ENCODE results near the gene SPHKAP. TPM values are rescaled to one million over a fixed set of nuclear protein-coding genes. Genes with fewer than 3 reads are reported as not detected.
"Not testable (repeated sequence)": the region's sequence is repeated elsewhere in the genome, so short reads cannot be mapped to it uniquely, and the experiment has no call there.

SPHKAP gene, protein sequence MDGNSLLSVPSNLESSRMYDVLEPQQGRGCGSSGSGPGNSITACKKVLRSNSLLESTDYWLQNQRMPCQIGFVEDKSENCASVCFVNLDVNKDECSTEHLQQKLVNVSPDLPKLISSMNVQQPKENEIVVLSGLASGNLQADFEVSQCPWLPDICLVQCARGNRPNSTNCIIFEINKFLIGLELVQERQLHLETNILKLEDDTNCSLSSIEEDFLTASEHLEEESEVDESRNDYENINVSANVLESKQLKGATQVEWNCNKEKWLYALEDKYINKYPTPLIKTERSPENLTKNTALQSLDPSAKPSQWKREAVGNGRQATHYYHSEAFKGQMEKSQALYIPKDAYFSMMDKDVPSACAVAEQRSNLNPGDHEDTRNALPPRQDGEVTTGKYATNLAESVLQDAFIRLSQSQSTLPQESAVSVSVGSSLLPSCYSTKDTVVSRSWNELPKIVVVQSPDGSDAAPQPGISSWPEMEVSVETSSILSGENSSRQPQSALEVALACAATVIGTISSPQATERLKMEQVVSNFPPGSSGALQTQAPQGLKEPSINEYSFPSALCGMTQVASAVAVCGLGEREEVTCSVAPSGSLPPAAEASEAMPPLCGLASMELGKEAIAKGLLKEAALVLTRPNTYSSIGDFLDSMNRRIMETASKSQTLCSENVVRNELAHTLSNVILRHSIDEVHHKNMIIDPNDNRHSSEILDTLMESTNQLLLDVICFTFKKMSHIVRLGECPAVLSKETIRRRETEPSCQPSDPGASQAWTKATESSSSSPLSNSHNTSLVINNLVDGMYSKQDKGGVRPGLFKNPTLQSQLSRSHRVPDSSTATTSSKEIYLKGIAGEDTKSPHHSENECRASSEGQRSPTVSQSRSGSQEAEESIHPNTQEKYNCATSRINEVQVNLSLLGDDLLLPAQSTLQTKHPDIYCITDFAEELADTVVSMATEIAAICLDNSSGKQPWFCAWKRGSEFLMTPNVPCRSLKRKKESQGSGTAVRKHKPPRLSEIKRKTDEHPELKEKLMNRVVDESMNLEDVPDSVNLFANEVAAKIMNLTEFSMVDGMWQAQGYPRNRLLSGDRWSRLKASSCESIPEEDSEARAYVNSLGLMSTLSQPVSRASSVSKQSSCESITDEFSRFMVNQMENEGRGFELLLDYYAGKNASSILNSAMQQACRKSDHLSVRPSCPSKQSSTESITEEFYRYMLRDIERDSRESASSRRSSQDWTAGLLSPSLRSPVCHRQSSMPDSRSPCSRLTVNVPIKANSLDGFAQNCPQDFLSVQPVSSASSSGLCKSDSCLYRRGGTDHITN (N-terminal part only)
- not detected for polyA plus RNA-seq (2013)

- Histone ChIP-seq H3K4me1 (ENCODE audit: control extremely low read depth in 1 of 4, control insufficient read depth in 4 of 4, insufficient read depth in 4 of 4, low read length in 3 of 4) (no peaks in the 10 kb centered on the region), H3K27ac (ENCODE audit: insufficient read depth in 1 of 2, low read depth in 1 of 2, low read length in 2 of 2, poor library complexity in 1 of 2, severe bottlenecking in 2 of 2) (no peak within 1 kb of the TSS), H3K9me3 (ENCODE audit: control extremely low read depth in 1 of 5, control insufficient read depth in 4 of 5, insufficient read depth in 2 of 5, low read depth in 1 of 5, low read length in 4 of 5) (peaks cover 0 to 16% (median 2%) of the 10 kb centered on the region in 5 experiments), H3K4me3 (ENCODE audit: control insufficient read depth in 1 of 7, extremely low read depth in 1 of 7, insufficient read depth in 4 of 7, low read depth in 2 of 7, low read length in 6 of 7) (no peak within 1 kb of the TSS), H3K36me3 (ENCODE audit: control insufficient read depth in 4 of 4, insufficient read depth in 4 of 4, low read length in 3 of 4) (no peaks in the 10 kb centered on the region), H3K27me3 (replicated peaks in 2 of 5; ENCODE audit: control insufficient read depth in 4 of 5, insufficient read depth in 5 of 5, low read length in 4 of 5) (peaks cover 3 to 34% (median 13%) of the 10 kb centered on the region in 5 experiments)
- no peak for DNase-seq
- ChIA-PET CTCF (no interaction called here), POLR2A (no interaction called here)
- WGBS (ENCODE audit: insufficient coverage) = 3% methylated on average over 46 of the region's 56 CpGs
Measured at GRCh38 chr2:228181098-228182019, at the start of gene SPHKAP. Gene SPHKAP (minus strand): TSS chr2:228181687. CDS start chr2:228181598, 89 bp downstream.

DNA sequence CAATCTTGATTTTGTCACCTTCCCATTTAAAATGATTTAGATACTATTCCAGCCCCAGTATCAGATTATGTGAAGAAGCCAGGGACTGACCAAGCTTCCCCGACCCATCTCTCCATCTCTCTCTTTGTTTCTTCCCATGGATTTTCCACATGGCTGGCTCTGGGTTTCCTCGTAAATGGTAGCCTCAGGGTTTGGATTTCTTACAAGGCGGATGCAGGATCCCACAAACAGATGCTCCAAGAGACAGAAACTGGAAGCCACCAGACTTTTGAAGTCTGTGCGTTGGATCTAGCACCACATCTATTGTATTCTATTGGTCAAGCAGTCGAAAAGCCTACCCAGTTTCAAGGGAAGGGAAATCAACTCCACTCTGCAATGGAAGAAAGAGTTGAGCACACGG, 46.0 kb upstream of the SPHKAP start:
- POLR2A ChIA-PET = no interaction called here
- no peak overlapping the region for H3K27ac ChIP-seq (ENCODE audit: insufficient read depth in 1 of 2, low read depth in 1 of 2, low read length in 2 of 2, poor library complexity in 1 of 2, severe bottlenecking in 2 of 2)
- no peaks in the 10 kb centered on the region for H3K36me3 ChIP-seq (ENCODE audit: control insufficient read depth in 4 of 4, insufficient read depth in 4 of 4, low read length in 3 of 4)
- no peaks in the 10 kb centered on the region for H3K9me3 ChIP-seq (ENCODE audit: control extremely low read depth in 1 of 5, control insufficient read depth in 4 of 5, insufficient read depth in 2 of 5, low read depth in 1 of 5, low read length in 4 of 5)
- no peak overlapping the region for H3K4me3 ChIP-seq (ENCODE audit: control insufficient read depth in 1 of 7, extremely low read depth in 1 of 7, insufficient read depth in 4 of 7, low read depth in 2 of 7, low read length in 6 of 7)
- CTCF ChIA-PET = no interaction called here
- no peaks in the 10 kb centered on the region for H3K4me1 ChIP-seq (ENCODE audit: control extremely low read depth in 1 of 4, control insufficient read depth in 4 of 4, insufficient read depth in 4 of 4, low read length in 3 of 4)
- WGBS (ENCODE audit: insufficient coverage) = 100% methylated on average over 4 of the region's 6 CpGs
- no peaks in the 10 kb centered on the region for H3K27me3 ChIP-seq (replicated peaks in 2 of 5; ENCODE audit: control insufficient read depth in 4 of 5, insufficient read depth in 5 of 5, low read length in 4 of 5)
- DNase-seq = no peak

GRCh38 chr2:228224410-228224809, 42.9 kb upstream of the SPHKAP start:
- Histone ChIP-seq H3K27me3 (replicated peaks in 2 of 5; ENCODE audit: control insufficient read depth in 4 of 5, insufficient read depth in 5 of 5, low read length in 4 of 5) (no peaks in the 10 kb centered on the region), H3K27ac (ENCODE audit: insufficient read depth in 1 of 2, low read depth in 1 of 2, low read length in 2 of 2, poor library complexity in 1 of 2, severe bottlenecking in 2 of 2) (no peak overlapping the region), H3K9me3 (ENCODE audit: control extremely low read depth in 1 of 5, control insufficient read depth in 4 of 5, insufficient read depth in 2 of 5, low read depth in 1 of 5, low read length in 4 of 5) (no peaks in the 10 kb centered on the region), H3K4me1 (ENCODE audit: control extremely low read depth in 1 of 4, control insufficient read depth in 4 of 4, insufficient read depth in 4 of 4, low read length in 3 of 4) (no peaks in the 10 kb centered on the region), H3K36me3 (ENCODE audit: control insufficient read depth in 4 of 4, insufficient read depth in 4 of 4, low read length in 3 of 4) (no peaks in the 10 kb centered on the region), H3K4me3 (ENCODE audit: control insufficient read depth in 1 of 7, extremely low read depth in 1 of 7, insufficient read depth in 4 of 7, low read depth in 2 of 7, low read length in 6 of 7) (no peak overlapping the region)
- ChIA-PET POLR2A (no interaction called here), CTCF (no interaction called here)
- no peak for DNase-seq

DNA sequence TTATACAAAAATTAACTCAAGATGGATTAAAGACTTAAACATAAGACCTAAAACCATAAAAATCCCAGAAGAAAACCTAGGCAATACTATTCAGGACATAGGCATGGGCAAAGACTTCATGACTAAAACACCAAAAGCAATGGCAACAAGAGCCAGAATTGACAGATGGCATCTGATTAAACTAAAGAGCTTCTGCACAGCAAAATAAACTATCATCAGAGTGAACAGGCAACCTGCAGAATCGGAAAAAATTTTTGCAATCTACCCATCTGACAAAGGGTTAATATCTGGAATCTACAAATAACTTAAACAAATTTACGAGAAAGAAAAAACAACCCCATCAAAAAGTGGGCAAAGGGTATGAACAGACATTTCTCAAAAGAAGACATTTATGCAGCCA, 37.1 kb upstream of the SPHKAP start:
- H3K36me3 ChIP-seq (ENCODE audit: control insufficient read depth in 4 of 4, insufficient read depth in 4 of 4, low read length in 3 of 4); CTCF ChIA-PET; POLR2A ChIA-PET; H3K4me1 ChIP-seq (ENCODE audit: control extremely low read depth in 1 of 4, control insufficient read depth in 4 of 4, insufficient read depth in 4 of 4, low read length in 3 of 4); H3K9me3 ChIP-seq (ENCODE audit: control extremely low read depth in 1 of 5, control insufficient read depth in 4 of 5, insufficient read depth in 2 of 5, low read depth in 1 of 5, low read length in 4 of 5); DNase-seq; H3K27me3 ChIP-seq (replicated peaks in 2 of 5; ENCODE audit: control insufficient read depth in 4 of 5, insufficient read depth in 5 of 5, low read length in 4 of 5); H3K4me3 ChIP-seq (ENCODE audit: control insufficient read depth in 1 of 7, extremely low read depth in 1 of 7, insufficient read depth in 4 of 7, low read depth in 2 of 7, low read length in 6 of 7); H3K27ac ChIP-seq (ENCODE audit: insufficient read depth in 1 of 2, low read depth in 1 of 2, low read length in 2 of 2, poor library complexity in 1 of 2, severe bottlenecking in 2 of 2): not testable (repeated sequence)
- WGBS (ENCODE audit: insufficient coverage) = no CpG with 5 or more reads among the region's 2 CpGs

DNA sequence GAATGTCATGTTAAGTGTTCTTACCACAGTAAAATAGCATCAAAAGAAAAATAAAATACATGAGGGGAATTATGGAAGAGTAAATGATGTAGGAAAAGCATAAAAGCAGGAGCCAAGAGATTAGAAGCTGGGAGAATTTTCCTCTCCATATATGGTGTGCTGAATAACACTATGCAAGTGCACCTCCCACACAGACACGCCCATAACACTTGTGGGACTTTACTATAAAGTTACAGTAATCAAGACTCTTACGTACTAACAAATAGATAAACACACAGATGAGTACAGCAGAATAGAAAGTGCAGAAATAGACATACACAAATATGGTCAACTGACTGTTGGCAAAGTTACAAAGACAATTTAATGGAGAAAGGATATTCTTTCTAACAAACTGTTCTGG, 16.0 kb upstream of the SPHKAP start:
- H3K27ac ChIP-seq (ENCODE audit: insufficient read depth in 1 of 2, low read depth in 1 of 2, low read length in 2 of 2, poor library complexity in 1 of 2, severe bottlenecking in 2 of 2) = no peak overlapping the region
- WGBS (ENCODE audit: insufficient coverage) = no CpG with 5 or more reads among the region's 2 CpGs
- no peak overlapping the region for H3K4me3 ChIP-seq (ENCODE audit: control insufficient read depth in 1 of 7, extremely low read depth in 1 of 7, insufficient read depth in 4 of 7, low read depth in 2 of 7, low read length in 6 of 7)
- H3K9me3 ChIP-seq (ENCODE audit: control extremely low read depth in 1 of 5, control insufficient read depth in 4 of 5, insufficient read depth in 2 of 5, low read depth in 1 of 5, low read length in 4 of 5) = no peaks in the 10 kb centered on the region
- CTCF ChIA-PET = no interaction called here
- DNase-seq = no peak
- H3K4me1 ChIP-seq (ENCODE audit: control extremely low read depth in 1 of 4, control insufficient read depth in 4 of 4, insufficient read depth in 4 of 4, low read length in 3 of 4) = no peaks in the 10 kb centered on the region
- POLR2A ChIA-PET = no interaction called here
- no peaks in the 10 kb centered on the region for H3K27me3 ChIP-seq (replicated peaks in 2 of 5; ENCODE audit: control insufficient read depth in 4 of 5, insufficient read depth in 5 of 5, low read length in 4 of 5)
- H3K36me3 ChIP-seq (ENCODE audit: control insufficient read depth in 4 of 4, insufficient read depth in 4 of 4, low read length in 3 of 4) = no peaks in the 10 kb centered on the region

DNA sequence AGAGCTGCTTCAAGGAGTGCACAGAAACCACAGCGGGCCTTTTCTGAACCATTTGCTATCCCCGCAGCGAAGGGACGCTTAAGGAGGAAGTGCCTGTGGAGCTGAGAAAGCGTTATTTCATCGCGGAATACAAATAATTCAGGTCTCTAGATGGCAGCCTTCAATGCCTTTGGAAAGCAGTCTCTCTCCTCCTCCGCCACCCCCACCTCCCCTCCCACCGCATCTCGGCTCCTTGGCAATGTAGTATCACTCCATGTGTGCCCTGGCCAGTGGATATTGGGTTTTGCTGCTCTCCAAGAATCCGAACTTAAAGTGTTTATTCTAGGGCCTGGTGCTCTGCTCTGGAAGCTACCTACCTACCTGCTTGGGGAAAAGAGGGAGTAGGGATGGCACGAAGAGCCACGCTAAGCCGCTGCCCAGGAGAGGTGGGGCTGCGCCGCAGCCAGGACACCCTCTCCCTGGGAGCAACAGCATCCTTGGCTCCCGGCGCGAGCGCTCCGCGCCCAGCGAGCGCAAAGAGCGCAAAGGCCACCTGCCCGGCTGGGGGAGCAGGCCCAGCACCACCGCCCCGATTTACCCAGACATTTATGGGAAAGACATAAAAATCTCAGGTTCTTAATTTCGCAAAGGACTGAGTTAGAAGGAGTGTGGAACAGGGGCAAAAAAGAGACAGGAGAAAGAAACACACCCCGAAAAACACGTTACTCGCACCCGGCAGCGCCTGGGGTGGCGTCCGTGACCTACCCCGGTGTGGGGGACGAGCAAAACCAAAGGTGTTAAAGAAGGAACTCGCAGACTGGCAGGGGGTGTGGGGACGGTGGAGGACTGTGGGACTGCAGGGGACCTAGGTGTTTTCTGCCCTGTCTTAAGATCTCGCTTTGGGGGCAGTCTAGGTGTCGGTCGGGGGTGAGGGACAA, 1.0 kb downstream of the SPHKAP start:
- DNase-seq = no peak
- WGBS (ENCODE audit: insufficient coverage) = 3% methylated on average over 30 of the region's 43 CpGs
- POLR2A ChIA-PET = no interaction called here
- no peaks in the 10 kb centered on the region for H3K36me3 ChIP-seq (ENCODE audit: control insufficient read depth in 4 of 4, insufficient read depth in 4 of 4, low read length in 3 of 4)
- H3K9me3 ChIP-seq (ENCODE audit: control extremely low read depth in 1 of 5, control insufficient read depth in 4 of 5, insufficient read depth in 2 of 5, low read depth in 1 of 5, low read length in 4 of 5) = peaks cover 0 to 16% (median 2%) of the 10 kb centered on the region in 5 experiments
- no peaks in the 10 kb centered on the region for H3K4me1 ChIP-seq (ENCODE audit: control extremely low read depth in 1 of 4, control insufficient read depth in 4 of 4, insufficient read depth in 4 of 4, low read length in 3 of 4)
- H3K27ac ChIP-seq (ENCODE audit: insufficient read depth in 1 of 2, low read depth in 1 of 2, low read length in 2 of 2, poor library complexity in 1 of 2, severe bottlenecking in 2 of 2) = no peak overlapping the region
- H3K27me3 ChIP-seq (replicated peaks in 2 of 5; ENCODE audit: control insufficient read depth in 4 of 5, insufficient read depth in 5 of 5, low read length in 4 of 5) = peaks cover 3 to 34% (median 13%) of the 10 kb centered on the region in 5 experiments
- no peak overlapping the region for H3K4me3 ChIP-seq (ENCODE audit: control insufficient read depth in 1 of 7, extremely low read depth in 1 of 7, insufficient read depth in 4 of 7, low read depth in 2 of 7, low read length in 6 of 7)
- CTCF ChIA-PET = no interaction called here

Data from common myeloid progenitor, CD34-positive (primary cell).